HG03039 (cell line): Measurements from ENCODE around the gene SELENOI.
"Not testable (repeated sequence)": the region's sequence is repeated elsewhere in the genome, so short reads cannot be mapped to it uniquely, and the experiment has no call there.

Experiments used
- ATAC-seq: cut with Tn5 transposase; IDR thresholded peaks from one replicate; pipeline ENCODE4 v1.9.1; 2021; ENCODE audit warnings: mild to moderate bottlenecking, moderate library complexity; ENCODE audit not compliant: unreplicated experiment

SELENOI gene

GRCh38 chr2:26345545-26346453, at the start of gene SELENOI:
Gene SELENOI (plus strand): TSS chr2:26346143. CDS start chr2:26346233, 90 bp downstream.
- ATAC-seq, result peak; percentile 94

GRCh38 chr2:26297061-26297460, 48.9 kb upstream of the SELENOI start:
- no peak for ATAC-seq

DNA sequence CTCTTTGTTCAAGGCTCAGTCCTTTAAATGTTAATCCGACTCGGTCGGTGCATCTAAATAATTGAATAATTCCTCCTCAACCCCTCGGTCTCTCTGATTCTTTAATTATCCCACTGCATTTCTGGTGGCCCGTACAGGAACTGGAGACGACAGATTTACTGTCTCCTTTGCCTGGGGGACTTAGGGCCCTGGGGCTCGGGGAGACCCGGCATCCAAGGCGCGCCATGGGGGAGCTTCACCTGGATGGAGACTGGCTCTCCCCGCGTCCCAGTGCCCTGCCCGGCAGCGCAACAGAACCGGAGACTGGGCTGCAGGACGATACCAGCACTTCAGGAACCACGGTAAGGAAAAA, 47.7 kb upstream of the SELENOI start:
- no peak for ATAC-seq

GRCh38 chr2:26298638-26299393, 47.1 kb upstream of the SELENOI start:
- no peak for ATAC-seq

DNA sequence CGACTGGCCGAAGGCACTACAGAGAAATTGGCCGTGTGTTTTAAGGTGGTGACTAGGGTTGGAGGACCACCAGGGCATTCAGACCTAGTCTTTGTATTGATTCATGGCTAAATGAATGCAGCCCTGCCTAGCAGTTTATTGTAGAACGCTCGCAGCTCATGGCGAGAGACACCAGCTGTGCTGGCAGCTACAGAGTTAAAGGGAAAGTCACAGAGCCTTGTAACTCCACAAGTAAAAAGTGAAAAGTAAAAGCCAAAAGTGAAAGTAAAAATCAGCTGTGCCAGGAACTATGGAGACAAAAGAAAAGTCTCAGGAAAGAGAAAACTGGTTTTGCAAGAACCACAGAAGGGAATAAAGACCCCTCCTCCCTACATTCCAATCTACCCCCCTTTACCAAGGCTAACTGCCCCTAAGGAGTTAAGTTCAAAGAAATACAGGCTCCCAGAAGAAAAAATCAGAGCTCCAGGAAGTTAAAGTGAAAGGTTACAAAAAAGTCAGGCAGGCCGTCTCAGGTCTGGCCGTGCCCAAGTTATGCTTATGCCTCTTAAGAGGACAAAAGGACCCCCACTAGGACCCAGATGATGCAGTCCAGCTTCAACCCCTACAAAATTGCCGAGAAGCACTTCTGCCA, 46.4 kb upstream of the SELENOI start:
- ATAC-seq, result no peak

GRCh38 chr2:26300234-26300925, 45.6 kb upstream of the SELENOI start:
- ATAC-seq, result no peak

- ATAC-seq, result no peak
Observed at GRCh38 chr2:26302846-26303245, 43.1 kb upstream of the SELENOI start.

- ATAC-seq, result not testable (repeated sequence)
Observed at GRCh38 chr2:26305094-26305493, 40.8 kb upstream of the SELENOI start.

DNA sequence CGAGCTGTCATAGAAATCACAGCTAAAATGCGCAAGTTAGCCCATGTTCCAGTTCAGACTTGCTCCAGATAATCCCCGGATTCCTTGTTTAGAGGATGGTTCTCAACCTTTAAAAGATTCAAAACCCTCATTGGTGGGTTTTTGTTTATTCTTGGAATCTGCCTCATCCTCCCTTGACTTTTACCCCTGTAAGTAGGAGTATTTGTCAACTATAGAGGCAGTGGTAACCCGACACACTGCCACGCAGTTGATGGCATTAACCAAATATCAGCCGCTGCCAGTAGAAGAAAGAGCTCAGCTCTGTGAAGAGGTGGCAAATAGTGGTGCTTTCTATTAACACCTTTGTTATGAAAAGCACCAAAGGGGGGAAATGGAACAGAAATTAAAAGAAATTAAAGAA, 40.4 kb upstream of the SELENOI start:
- no peak for ATAC-seq

GRCh38 chr2:26309921-26310320, 36.0 kb upstream of the SELENOI start:
- ATAC-seq, result no peak

DNA sequence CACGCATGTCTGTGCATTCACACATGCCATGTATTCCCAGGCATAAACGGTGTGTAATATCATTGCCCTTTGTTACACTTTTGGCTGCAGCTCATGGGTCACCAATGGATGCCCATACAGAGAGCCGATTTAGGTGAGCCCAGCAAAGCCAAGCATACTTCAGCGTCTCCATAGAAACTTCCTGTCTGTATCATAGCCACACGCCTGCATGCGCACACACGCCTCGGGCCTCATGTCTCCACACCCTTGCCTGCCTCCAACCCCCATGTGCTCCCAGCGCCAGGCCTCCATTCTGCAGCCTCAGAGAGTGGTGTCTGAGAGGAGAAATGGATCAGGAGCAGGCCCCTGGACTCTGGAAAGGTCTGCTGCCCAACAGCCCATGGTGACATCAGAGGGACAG, 33.5 kb upstream of the SELENOI start:
- no peak for ATAC-seq

DNA sequence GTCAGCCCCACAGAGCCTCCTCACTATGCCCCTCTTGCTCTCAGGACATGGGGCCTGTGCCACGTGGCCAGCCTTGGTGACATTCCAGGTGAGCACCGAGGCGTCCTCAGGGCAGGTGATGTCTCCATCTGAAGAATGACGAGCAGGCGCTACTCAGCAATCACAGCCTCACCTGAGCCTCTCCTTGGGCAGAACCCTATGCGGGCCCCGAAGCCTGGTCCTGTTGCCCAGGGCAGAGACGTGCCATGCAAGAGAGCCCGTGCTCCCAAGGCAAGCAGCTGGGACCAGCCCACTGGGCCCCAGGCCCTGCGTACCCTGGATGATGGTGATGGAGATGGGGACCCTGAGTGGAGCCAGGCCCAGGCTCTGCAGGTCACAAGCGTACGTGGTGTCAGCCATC, 32.5 kb upstream of the SELENOI start:
- no peak for ATAC-seq

DNA sequence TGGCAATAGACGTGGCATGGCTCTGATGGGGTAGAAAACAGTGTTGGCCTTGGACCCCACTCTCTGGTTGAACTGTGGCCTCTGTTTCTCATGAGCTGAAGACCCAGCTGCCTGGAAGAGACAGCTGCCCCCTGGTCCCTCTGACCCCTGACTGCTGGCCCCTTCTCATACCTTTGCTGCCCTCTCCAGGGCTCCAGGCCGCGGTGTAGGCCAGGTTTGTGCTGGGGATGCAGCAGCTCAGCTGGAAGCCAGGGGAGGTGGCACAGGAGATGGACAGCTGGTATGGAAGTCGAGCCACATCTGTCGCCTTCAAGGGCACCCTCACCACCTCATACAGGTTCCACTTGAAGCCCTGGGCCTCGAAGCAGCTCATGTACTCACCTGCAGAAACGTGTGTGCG, 31.7 kb upstream of the SELENOI start:
- no peak for ATAC-seq

DNA sequence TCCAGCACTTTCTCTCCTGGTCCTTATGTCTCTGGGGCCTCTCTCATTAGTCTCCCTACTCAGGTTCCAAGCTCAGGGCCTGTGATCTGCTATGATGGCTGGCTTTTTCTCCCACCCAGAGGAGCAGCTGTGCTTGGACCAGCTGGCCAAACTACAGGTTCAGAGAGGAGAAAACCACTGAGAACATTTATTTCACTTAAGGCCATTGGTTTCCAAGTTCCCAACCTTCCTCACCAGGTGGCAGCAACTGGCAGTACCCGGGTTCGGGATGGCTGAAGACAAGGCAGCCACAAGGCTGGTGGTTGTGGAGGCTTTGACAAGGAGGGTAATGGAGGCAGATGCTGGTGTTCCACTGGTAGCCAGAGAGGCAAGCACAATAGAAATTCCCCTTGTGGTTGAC, 29.9 kb upstream of the SELENOI start:
- no peak for ATAC-seq

- no peak for ATAC-seq
Observed at GRCh38 chr2:26316845-26317244, 29.1 kb upstream of the SELENOI start.

DNA sequence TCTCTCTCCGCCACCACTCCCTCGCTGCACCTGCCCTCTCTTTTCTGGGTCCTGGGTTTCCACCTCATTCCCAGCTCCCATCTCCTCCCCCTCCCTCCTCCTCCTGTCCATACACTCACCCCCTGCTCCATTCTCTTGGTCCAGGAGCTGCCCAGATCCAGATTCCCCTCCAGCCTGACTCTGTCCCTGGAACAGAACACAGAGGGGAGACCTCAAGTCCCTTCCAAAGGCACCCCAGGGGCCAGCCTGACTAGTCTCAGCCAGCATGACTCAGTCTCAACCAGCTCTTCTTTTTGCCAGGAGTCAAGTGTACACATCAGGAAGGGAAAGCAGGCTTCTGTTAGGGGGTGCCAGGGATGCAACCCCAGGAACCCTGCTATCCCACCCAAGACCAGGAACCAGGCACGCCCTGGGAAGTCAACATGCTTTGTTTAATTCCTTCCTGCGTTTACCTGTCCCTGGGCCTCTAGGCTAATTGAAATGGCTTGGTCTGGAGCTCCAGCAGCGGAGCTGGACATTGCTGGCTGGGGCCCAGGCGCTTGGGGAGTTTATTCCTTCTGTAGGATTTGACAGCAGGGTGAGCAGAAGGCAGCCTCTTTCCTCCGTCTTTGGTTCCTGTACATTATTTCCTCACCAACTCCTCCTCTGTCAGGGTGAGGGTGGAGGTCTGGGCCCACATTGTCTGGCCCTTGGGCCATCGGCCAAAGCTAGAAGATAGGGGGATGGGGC, 28.4 kb upstream of the SELENOI start:
- ATAC-seq, result no peak

DNA sequence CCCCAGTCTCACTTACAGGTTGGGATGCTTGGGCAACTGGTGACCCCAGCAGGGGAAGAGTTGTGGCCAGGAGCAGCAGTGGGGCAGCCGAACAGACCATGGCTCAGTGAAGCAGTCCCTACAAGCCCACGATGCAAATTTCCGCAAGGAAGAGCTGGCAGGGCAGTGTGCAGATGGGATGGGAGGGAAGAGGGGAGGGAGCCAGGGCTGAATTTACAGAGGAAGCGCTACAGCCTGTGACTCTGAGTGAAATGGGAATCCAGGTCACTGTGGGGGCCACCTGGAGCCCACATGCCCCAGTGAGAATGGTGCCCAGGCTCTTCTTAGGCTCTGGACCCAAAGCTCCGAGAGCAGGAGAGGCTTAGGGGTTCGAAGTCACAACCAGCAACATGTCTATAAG, 27.0 kb upstream of the SELENOI start:
- no peak for ATAC-seq

- not testable (repeated sequence) for ATAC-seq
Observed at GRCh38 chr2:26324479-26324878, 21.5 kb upstream of the SELENOI start.

DNA sequence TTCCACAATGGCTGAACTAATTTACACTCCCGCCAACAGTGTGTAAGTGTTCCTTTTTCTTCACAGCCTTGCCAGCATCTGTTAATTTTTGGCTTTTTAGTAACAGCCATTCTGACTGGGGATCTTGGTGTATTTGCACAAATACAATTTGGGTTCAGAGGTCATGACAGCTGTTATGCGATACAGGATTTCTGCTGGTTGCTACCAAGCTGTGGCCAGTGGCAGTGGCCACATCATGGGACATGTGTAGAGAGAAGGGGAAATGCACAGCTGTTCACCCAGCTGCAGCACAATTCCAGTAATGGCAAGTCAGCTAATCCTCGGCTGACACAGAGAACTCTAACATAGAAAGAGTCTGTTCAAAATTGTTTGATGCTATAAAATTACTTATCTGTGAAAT, 21.0 kb upstream of the SELENOI start:
- no peak for ATAC-seq

DNA sequence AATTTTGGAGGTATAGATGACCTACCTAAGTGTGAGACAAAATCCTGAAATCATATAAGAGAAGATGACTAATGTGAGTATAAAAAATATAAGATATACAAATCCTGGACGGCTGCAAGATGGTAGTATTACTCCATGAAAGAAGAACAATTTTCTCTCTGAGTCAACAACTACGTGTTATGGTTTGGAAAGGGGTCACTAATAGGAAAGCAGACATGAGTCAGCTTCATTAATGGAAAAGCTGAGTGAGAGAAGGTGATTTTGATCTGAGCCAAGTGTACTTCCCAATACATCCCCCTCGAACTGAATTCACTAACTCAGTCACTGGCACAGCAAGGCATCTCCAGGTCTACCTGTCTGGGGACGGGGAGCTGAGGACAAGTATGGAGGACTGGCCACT, 20.1 kb upstream of the SELENOI start:
- no peak for ATAC-seq
